T-helper 1 cell treated with Interleukin-12 subunit alpha and Interleukin-12 subunit beta and Interleukin-4 antibody, amounts not matched to agents 30 μg/mL and 1 μg/mL, for 36 hours (primary cell): ENCODE data around the gene ICAM1.
A peak's percentile ranks its signal among the peaks of the same experiment; 100 is the strongest.

Source experiments
- H3K27ac Mint-ChIP-seq: one replicate; pipeline ENCODE4 v1.8.0; 2021; ENCODE audit warnings: mild to moderate bottlenecking, mixed read lengths
- H3K27me3 Mint-ChIP-seq: one replicate; pipeline ENCODE4 v1.8.0; 2021; ENCODE audit warnings: low read depth, mixed read lengths
- H3K36me3 Mint-ChIP-seq: one replicate; pipeline ENCODE4 v1.8.0; 2021; ENCODE audit warnings: low read depth, mixed read lengths
- H3K4me1 Mint-ChIP-seq: one replicate; pipeline ENCODE4 v1.8.0; 2021; ENCODE audit warnings: low read depth, mixed read lengths
- H3K4me3 Mint-ChIP-seq: one replicate; pipeline ENCODE4 v1.8.0; 2021; ENCODE audit warnings: mild to moderate bottlenecking, moderate library complexity, mixed read lengths
- H3K9me3 Mint-ChIP-seq: one replicate; pipeline ENCODE4 v1.8.0; 2021; ENCODE audit warnings: mixed read lengths

The ICAM1 gene

DNA sequence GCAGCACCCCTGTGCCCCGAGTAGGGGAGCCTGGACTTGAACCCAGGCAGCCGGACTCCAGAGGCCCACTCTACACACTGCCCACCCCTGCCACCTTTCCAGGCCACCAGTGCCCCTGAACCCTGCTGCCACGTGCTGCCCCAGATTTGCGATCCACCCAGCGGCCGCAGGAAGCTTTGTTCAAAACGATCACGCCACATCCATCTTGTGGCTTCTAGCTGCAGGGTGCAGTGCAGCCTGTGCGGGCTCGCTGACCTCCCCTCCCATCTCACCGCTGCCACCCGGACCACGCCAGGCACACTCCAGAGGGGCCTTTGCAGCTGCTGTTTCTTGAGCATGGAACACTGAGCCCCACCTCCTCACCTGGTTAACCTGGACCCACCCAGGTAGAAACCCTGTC is 58.6 kb downstream of the ICAM1 start:
- H3K9me3 Mint-ChIP-seq = no peaks in the 10 kb centered on the region
- peaks cover 17% of the 10 kb centered on the region for H3K4me1 Mint-ChIP-seq
- H3K27me3 Mint-ChIP-seq = no peaks in the 10 kb centered on the region
- no peak overlapping the region for H3K4me3 Mint-ChIP-seq
- peaks cover 15% of the 10 kb centered on the region for H3K36me3 Mint-ChIP-seq
- H3K27ac Mint-ChIP-seq = no peak overlapping the region

DNA sequence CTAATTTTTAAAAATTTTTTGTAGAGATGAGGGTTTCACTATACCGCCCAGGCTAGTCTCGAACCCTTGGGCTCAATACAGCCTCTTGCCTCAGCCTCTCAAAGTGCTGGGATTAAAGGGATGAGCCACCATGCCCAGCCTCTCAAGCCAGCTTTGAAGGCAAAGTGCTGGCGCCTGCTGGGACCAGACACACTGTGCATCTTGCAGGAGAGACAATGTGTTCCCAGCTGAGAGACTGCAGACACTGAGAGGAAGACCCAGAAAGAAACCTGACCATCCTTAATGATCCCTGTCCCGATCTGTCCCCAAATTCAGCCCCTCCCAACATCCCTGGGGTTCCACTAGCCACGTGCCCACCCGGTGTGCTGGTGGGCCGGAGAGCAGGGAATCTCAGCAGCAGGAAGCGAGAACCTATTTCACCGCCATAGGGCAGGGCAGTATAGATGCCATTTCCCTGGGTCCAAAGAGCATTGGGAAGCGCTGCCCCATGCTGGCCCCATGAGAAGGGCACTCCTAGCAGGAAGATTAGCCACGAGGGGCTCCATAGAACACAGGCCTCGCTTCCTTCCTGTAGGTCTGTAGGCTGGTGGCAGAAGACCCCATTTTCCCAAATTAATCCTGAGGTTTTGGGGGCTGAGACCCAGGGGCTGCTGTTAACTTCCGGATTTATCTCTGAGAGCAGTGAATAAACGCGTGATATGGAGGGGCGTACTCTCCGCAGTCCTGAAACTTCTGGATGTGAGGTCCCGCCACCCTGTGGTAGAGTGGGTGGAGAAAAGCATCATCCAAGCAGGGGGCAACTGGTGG is 61.4 kb downstream of the ICAM1 start:
- no peaks in the 10 kb centered on the region for H3K27me3 Mint-ChIP-seq

DNA sequence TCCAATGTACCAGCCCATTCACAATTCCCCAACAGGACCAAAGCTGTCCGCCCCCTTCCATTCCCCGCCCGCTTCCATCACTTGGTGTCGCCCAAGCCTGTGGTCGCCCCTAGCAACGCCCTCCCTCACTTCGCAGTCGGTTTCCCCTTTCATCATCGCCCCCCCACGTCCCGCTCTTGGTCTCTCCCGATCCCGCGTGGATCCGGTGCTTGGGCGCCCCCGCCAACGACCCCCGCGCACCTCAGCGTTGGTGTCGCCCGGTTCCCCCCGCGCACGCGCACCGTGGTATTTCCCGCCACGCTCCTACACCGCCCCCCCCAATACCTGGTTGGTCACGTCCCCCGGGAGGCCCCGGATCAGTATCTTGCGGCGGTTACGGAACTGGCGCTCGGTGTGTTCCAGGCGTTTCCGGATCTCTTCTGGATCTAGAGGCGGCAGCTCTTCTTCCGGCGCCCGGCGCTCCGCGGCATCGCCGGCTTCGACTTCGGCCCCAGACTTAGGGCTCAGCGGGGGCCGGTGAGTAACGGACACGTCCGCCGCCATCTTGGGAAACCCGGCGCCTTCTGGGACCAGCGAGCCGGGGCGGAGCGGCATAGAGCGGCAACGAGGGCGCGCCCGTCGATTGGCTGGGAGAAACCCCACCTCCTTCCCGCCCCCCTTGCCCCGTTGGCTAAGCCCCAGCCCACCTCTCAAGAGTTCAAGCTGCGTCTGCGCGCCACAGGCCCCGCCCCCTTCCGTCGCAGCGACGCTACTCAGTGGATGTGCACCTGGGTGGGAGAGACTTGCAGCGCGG is 62.2 kb downstream of the ICAM1 start, which contains the start of gene RAVER1:
TSS of gene RAVER1 (minus strand) at position 565 of the 793 bp plus-strand sequence. CDS start at position 543, 22 bp downstream.
- Mint-ChIP-seq H3K4me1 (peaks cover 17% of the 10 kb centered on the region), H3K4me3 (peak within 1 kb of the TSS; percentile 94), H3K36me3 (peaks cover 24% of the 10 kb centered on the region), H3K27me3 (no peaks in the 10 kb centered on the region), H3K9me3 (no peaks in the 10 kb centered on the region), H3K27ac (peak within 1 kb of the TSS; percentile 95)

More for the DNA sequence above, 61.4 kb downstream of the ICAM1 start:
- H3K4me3 Mint-ChIP-seq = peak overlapping the region; percentile 94
- peaks cover 24% of the 10 kb centered on the region for H3K36me3 Mint-ChIP-seq
- peaks cover 17% of the 10 kb centered on the region for H3K4me1 Mint-ChIP-seq
- no peaks in the 10 kb centered on the region for H3K9me3 Mint-ChIP-seq
- H3K27ac Mint-ChIP-seq = peak overlapping the region; percentile 95

DNA sequence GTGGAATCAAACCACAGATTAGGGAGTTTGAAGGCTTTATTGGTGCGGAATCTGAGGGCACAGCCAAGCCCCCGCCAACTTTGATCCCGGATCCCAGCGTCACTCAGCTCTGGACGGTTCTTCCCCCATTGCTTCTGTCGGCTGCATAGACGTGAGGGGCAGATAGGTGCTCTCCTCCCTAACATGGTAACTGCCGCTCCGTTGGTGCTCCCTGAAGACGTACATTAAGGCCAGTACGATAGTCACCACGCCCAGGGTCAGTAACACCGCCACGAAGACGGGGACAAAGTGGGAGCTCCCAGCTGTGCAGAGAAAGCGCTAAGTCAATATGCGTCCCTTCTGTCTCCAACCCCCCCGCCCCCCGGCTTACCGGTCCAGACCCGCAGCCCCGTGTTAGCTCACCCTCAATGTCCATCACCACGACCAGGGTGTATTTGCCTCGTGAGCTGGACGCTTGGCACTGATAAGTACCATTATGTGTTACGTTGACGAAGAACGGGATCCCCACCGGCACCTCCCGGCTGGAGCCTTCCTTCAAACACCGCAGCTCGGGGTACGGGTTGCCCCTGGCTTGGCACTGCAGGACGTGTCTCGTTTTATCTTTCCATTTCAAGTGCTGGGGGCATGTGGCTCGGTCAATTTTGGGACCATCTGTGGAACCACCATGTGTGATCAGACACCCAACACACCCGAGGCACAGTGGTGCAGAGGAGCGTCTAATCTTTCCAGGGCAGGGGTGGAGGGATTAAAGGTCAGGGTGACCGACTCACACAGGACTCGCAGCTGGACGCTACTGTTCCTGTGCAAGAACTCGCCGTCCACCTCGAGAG is 63.1 kb downstream of the ICAM1 start:
- H3K36me3 Mint-ChIP-seq = peaks cover 24% of the 10 kb centered on the region
- H3K4me1 Mint-ChIP-seq = peaks cover 25% of the 10 kb centered on the region
- no peaks in the 10 kb centered on the region for H3K9me3 Mint-ChIP-seq
- H3K27me3 Mint-ChIP-seq = no peaks in the 10 kb centered on the region
- peak overlapping the region; percentile 95 for H3K27ac Mint-ChIP-seq
- H3K4me3 Mint-ChIP-seq = peak overlapping the region; percentile 94

DNA sequence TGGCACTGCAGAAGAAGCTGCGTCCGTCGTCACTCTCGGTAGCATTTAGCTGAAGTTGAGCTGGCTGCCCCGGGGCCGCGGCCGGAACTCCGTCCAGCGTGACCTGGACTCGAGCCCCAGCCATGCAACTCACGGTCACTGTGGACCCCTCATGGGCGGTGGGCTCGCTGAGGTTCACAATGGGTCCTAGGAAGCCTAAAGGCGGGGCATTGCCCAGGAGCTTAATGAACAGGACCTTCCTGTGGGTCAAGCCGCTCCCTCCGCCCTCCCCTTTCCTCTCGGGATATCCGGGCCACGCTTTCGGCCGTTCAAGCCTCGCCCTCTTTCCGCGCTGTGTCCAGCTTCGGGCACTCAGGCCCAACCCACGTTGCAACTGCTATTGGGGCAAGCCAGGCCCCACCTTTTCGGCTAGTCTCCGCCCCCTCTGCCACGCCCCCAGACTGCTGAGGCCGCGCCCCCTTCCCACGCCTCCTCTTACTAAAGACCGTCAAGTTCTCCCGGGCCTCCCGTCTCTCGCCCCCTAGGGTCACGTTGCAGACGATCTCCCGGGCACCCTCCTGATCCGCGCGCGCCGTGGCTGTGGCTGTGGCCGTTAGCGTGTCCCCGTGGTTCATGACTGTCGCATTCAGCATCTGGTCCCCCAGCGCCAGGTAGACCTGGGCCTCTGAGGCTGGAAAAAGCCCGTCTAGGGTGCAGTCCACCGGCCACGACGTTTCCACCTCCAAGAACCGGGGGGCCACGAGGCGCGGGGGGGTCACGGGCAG is 63.9 kb downstream of the ICAM1 start:
- H3K4me3 Mint-ChIP-seq = no peak overlapping the region
- no peaks in the 10 kb centered on the region for H3K27me3 Mint-ChIP-seq
- H3K4me1 Mint-ChIP-seq = peaks cover 31% of the 10 kb centered on the region
- peaks cover 21% of the 10 kb centered on the region for H3K36me3 Mint-ChIP-seq
- H3K9me3 Mint-ChIP-seq = no peaks in the 10 kb centered on the region
- no peak overlapping the region for H3K27ac Mint-ChIP-seq

DNA sequence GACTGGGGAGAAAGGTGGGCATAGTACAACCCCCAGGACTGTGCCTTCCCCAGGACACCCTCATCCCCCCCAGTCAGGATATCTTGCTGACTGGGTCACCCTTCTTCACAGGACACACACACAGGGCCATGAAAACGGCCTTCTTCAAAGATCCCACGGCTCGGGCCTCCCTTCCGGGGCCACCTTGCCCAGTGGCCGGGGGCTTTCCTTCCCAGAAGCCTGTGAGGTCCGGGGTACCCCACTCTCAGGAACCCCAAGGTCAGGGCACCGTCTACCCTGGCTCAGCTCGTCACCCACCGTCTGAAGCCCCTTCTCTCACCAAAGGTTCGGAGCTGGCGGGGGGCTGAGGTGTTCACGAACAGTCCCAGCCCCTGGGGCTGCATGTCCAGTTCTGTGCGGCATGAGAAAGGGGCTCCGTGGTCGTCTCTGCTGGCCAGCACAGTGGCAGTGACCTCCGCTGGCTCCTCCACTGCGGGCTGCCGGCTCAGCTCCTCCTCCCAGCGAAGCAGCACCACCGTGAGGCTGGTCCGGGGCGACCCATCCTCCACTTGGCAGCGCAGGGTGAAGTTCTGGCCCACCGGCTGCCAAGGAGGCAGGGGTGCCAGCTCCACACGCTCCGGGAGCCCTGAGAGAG is 64.5 kb downstream of the ICAM1 start:
- Mint-ChIP-seq H3K27me3 (no peaks in the 10 kb centered on the region), H3K27ac (no peak overlapping the region), H3K4me3 (no peak overlapping the region), H3K4me1 (peaks cover 34% of the 10 kb centered on the region), H3K36me3 (peaks cover 20% of the 10 kb centered on the region), H3K9me3 (no peaks in the 10 kb centered on the region)
